Fibroblast of skin of abdomen (primary cell): ENCODE results near the gene CCDC88A.
"Not testable (repeated sequence)": the region's sequence is repeated elsewhere in the genome, so short reads cannot be mapped to it uniquely, and the experiment has no call there.

ENCODE experiments used
- DNase-seq: peaks from one replicate; pipeline ENCODE4 v3.0.0-alpha.2; 2013

CCDC88A gene

DNA sequence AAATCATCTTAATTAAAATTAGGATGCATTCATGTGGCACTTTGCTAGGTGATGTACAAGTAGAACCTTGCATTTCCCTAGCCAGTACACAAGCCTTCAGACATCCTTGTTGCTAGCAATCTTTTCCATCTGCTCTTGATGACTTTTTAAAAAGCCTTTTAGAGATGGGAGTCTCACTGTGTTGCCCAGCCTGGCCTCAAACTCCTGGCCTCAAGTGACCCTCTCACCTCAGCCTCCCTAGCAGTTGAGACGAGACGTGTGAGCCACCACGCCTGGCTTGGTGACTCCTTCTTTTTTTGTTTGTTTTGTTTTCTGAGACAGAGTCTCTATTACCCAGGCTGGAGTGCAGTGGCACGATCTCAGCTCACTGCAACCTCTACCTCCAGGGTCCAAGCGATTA is 1.7 kb upstream of the CCDC88A start:
- no peak for DNase-seq

DNA sequence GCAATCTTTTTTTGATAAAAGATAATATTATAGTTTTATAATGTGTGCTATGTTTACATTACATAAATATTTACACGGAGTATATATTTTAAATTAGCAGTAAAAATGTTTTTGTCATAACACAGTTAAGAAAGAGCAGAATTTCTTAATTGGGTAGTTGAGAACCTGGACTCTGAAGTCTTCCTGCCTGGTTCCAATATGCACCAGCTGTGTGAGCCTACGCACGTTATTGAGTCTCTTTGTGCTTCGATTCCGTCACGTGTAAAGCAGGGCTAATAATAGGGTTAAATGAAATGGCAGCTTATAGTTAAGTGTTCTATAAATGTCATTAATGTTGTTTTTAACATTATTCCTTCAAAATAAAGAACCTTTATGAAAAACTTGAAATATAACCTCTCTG is 1.2 kb upstream of the CCDC88A start:
- no peak for DNase-seq

DNA sequence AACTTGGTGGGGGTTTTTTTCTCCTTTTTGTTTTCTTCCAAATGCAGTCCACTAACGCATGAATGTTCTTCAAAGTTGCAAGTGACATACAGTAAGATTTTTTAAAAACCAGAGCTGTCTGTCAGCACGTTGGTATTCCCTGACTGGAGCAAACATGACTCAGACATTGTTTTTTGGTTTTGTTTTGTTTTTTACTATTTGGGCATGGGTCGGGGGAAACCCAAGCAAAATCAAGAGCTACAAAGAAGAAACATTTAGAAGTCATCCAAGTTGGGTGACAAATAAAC is 726 bp upstream of the CCDC88A start:
- no peak for DNase-seq

DNA sequence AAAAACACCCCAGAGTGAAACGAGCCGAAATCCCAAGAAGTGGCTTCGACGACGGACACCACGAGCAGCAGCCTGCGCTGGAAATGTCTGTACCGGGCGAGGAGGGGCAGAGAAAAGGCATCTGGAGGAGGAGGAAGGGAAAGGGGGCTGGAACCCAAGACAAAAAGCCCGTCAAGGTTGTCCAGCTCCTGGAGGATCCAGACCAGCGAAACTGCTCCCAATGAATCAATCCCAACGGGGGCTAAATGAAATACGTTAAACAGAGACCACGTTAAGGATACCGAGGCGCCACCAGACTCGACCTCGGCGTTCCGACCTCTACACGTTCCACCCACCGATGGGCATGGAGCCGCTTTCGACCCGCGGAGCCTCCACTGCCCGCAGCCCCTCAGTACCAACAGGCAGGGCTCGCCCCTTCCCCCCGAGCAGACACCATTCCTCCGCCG is 400 bp downstream of the CCDC88A start:
- DNase-seq: peak; percentile 30

DNA sequence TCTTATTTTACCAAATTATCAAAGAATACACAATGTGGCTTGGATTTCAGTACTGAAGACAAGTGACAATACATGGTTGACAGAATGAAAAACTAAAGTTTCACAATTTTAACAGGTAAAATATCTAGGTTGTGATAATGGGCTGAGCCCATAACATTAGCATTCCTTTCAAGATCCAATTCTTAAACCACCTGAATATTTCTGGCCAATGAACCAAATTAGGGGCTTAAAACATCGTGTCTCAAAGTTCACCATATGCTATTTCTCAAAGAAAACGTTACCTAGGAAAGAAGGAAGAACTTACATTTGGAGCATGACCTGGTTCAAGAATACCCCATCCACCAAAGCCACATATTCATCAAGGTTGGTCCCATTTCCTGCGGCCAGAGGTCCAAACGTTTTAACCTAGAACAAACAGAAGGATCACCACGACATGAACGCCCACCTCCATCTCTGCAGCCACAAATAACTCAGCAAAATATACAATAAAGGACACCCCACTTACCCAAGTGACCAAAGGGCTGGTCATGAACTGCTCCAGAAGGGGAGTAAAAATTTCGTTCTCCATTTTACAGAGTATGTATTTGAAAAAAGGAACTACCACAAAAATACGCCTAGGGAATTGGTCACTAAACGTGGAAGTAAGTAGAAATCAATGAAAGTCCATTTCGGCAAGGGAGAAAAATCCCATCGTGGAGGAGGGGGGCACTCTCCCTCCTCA is 984 bp downstream of the CCDC88A start:
- DNase-seq: no peak

DNA sequence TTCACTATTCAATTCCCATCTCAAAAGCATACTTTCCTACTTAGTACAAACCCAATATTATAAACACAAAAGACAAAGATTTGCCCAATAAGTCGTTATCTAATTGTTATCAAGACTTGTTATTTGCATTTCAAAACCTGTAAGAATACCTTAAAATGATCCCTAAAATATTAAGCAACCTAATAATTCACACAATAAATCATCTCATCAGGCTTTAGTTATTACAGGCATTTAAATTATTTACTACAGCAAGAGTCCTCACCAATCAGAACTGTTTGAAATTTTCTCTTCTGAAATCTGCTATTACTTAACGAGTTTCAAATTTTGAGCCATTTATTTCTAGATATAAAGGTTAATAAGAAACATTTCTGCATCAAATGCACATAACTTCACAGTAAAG is 1.6 kb downstream of the CCDC88A start:
- DNase-seq: peak; percentile 34

DNA sequence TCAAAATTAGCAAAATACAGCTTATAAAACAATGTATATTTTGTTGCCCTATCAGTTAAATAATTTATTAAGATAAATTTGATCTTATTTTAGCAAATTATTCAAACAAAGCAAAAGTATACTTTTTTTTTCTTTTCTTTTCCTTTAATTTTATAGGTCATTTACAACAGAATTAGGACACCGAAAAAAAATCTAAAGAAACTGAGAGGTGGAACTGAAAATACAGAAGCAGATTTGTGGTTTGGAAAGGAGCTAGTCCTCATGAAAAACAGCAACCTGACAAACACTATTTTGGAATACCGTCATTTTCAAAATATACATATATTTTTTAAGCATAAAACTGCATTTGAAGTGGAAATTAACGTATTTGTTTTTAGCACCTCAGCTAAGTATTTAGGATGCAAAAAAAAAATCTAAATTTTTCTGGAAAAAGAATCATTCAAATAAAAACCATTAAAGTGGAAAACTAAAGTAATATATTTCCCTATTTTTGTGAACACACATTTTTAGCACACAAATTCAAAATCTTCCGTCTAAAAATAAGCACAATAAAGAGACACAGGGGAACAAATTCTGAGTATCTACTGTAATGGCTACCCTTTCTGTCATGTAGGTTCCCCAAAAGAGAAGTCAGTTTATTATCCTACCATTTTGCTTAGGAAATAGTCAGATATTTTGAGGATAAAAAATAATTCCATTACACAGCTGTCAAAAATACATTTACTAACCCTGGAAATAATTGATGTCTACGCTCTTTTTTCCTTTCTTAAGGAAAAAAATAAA is 2.7 kb downstream of the CCDC88A start:
- no peak for DNase-seq

DNA sequence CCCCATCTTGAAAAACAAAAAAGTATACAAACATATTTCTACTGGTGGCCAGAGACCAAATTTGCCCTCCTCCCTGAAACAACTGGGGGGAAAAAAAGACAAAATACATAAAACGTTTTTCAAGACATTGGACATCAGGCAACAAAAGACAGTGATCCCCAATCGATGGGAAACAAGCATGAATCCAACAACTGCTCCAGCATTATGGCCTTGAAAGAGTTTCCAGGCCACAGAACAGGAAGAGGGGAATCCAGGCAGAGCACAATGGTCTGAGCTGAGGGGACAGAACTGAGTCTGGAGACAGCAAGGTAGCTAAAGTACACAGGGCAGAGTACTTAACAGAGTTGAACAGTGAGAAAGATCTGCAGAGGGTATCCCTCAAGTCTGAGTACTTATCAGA is 4.4 kb downstream of the CCDC88A start:
- no peak for DNase-seq

DNA sequence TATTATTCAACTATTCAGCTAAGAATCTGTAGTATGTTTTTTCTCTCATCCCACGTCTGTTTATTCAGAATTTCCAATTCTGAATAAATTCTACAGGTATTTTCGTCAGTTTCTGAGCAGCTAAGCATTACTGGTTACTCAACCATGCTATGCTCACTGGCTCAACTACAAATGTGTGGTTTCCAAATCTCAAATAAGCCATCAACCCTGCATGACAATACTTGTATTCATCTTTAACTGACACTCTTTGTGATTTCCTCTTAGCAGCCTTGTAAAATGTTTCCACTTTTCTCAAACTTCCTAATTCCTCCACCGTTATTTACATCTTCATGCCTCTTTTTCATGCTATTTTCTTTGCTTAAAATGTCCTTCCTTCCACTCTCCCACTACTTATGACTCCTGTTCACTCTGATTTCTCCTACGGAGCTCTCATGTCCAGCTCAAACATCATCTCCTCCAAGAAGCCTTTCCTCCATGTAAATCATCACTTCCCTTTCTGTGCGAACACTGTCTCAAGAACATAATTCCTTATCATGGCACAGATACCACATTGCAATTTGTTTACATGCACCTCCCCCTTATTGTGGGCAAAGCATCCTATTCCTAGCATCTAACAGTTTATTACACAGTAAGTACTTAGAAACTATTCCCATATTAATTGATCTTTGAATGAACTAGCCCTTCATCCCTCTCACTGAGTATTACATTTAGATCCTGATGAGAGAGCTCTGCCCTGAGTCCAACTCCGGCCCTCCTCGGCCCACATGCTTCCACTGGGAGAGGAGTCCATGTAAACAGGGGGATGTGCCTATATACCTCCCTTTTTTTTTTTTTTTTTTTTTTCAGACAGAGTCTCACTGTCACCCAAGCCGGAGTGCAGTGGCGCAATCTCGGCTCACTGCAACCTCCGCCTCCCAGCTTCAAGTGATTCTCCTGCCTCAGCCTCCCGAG is 10.5 kb downstream of the CCDC88A start:
- DNase-seq: peak; percentile 28

DNA sequence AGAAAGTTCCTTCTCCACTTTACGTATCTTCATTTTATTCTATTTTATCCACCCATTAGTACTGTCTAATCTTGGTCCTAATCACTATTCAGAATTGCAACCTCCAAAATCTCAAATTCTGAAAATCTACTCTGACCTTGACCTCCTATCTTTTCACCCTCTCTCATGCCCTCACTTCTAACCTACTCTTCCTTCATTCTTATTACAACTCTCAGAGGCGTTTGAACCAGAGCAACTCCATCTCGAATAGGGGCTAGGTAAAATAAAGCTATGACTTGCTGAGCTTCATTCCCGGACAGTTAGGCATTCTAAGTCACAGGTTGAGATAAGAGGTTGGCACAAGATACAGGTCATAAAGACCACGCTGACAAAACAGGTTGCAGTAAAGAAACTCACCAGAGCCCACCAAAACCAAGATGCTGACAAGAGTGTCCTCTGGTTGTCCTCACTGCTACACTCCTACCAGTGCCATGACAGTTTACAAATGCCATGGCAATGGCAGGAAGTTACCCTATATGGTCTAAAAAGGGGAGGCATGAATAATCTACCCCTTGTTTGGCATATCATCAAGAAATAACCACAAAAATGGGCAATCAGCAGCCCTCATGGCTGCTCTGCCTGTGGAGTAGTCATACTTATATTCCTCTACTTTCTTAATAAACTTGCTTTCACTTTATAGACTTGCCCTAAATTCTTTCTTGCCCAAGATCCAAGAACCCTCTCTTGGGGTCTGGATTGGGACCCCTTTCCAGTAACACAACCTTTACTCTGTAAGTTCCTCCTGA is 11.4 kb downstream of the CCDC88A start:
- peak; percentile 47 for DNase-seq

DNA sequence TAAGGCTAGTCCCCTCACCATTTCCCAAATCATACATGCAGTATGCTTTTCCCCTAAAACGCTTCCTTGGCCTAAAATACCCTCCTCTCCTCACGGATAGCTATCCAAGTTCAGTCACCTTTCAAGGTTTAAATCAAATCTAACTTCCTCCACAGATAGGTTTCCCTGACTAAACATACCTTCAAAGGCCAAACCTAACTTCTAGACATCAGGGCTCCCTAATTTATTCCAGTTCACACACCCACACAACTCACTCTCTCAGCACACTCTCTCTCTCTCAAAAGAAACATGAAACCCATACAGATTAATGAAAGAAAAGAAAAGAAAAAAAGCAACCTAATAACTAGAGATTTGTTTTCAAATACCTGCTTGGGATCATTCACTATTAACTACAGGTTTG is 14.5 kb downstream of the CCDC88A start:
- DNase-seq: no peak

DNA sequence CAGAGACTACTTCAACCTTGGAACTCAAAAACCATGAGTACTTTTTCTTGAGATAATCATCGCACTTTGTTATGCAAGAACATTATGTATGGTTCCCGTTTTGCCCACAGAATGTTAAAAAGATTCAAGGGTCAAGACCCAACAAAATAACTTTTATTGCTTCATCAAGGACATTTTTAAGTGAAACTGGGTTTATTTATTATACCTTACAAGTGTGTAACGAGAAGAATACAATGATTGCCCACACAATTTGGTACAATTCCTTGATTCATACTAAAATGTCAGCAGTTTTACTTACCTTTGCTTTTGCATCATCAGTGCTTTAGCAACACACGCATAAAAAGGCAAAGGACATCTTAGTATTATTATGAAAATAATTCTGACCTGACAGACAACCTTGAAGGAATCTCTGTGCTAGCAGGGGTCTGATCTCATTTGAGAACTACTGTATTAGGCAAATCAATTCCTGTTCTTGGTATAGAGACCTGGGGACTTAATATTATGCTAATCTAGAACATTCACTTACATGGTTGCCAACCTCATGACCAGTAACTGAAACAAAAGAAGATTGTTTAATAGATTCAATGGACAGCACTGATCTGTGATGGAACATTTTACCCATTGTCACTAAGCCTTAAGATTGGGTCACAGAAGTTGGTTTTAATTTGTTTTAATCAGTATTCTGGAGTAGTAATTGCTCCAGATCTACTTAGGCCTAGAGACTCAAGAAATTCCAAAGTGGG is 16.2 kb downstream of the CCDC88A start:
- DNase-seq: no peak

DNA sequence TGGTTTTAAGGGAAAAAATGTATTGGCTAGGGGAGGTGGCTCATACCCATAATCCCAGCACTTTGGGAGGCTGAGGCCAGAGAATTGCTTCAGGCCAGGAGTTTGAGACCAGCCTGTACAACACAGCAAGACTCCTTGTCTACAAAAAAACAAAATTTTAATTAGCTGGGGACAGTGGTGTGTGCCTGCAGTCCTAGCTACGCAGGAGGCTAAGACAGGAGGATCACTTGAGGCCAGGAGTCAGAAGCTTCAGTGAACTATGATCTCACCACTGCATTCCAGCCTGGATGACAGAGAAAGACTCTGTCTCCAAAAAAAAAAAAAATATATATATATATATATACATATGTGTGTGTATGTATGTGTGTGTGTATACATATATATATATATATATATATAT is 18.5 kb downstream of the CCDC88A start:
- DNase-seq: no peak

DNA sequence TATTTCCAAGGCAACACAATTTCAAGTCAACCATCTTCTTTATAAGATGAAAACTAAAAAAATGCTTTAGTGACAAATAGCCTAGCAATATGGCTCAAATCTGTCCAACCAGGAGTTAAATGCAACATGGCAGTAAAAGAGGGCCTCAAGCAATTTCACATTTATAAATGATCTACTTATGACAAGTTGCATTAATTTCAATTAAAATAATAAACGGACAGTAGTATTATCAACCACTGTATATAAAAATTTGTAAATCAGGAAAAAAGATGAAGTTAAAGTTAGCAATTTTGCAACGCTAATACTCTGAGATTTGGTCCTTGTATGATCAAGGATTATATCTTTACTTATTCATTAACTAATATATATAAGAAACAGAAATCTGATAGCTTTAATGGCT is 19.3 kb downstream of the CCDC88A start:
- no peak for DNase-seq

DNA sequence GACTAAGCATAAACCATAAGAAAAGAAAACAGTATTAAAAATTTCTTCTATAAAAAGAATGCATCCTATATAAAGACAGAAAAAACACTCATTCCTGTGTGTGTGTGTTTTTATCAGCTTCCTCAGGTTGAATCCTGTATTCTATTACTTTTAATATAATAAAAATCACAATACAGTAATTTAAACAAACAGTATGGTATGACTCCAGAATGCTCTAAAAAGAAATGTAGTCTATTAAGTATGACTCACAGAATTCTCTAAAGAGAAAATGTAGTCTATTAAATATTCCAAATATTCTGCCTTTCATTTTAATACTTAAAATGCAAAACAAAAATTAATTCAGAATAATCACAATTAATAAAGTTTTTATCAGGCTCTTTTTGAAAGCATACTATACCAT is 19.8 kb downstream of the CCDC88A start:
- DNase-seq: no peak

DNA sequence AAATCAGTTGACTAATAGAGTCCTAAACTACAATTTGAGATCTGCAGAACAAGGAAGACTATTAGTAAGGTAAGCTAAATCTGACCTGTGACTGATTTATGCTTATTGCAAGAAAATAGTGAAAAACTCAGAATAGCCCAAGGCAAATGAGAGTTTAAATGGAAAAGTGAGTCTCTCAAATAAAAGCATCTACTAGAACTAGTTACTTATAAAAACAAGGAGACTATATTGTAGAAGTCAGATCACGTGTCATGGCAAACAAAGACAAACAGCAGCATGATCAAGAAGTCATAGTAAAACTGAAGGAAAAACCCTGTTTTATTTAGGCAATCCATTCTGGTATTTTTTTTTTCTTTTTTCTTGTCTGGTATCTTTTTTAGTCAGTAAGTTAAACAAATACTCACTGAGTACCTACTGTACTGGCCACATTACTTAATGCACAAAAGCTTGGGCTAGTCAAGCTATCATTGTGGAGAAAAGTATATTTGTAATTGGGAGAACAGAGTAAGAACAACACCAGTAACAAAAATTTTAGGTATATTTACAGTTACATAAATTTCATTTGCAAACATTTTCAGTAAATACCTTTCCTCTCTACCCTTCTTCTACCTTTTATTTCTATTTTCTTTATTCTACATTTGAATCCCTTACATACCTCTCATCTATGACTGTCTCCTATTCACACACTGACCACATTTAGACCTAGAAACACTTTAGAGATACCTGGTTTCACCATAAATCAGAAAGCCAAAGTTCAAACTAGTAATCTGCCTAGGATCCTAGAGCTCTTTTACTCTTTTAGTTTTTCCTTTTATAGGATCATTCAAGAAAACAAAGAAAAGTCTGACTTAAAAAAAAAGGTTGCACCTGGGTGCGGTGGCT is 23.7 kb downstream of the CCDC88A start:
- DNase-seq: no peak

DNA sequence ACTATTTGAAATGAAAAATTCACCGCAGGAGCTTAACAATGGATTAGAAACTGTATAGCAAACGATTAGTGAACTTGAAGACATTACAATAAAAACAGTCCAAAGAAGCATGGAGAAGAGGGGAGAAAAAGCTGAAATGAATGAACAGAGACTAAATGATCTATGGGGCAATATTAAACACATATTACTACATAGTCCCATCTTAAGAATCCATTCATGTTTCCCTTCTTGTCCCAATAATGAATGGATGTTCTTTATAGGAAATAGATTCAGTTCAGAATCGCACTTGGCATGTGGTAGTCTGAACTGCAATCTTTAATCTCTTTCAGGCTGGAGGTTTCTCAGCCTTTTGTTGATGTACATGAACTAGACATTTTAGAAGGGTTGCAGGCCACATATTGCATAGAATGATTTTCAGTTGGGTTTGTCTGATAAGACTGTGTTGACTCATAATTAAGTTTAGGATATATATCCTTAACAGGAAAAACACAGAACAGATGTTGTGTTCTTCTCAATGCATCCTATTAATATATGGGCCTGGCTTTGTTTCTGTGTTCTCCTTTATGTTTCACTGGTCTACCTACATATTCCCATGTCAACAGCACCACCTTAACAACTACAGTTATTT is 27.9 kb downstream of the CCDC88A start:
- no peak for DNase-seq

DNA sequence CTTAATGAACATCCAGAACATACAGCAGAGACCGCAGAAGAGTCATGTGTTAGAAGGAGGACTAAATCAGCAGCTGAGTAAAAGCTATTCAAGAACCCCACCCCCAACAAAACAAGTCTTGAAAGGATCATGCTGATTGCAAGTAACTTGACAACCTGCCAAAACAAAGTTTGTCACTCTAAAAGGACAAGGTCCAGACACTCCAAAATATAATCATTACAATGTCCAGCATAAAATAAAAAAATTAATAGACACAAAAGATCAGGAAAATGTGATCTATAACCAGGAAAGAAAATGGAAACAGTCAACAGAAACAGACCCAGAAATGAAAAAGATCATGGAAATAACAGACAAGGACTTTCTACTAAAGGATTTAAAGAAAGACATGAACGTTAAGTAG is 28.5 kb downstream of the CCDC88A start:
- DNase-seq: no peak

DNA sequence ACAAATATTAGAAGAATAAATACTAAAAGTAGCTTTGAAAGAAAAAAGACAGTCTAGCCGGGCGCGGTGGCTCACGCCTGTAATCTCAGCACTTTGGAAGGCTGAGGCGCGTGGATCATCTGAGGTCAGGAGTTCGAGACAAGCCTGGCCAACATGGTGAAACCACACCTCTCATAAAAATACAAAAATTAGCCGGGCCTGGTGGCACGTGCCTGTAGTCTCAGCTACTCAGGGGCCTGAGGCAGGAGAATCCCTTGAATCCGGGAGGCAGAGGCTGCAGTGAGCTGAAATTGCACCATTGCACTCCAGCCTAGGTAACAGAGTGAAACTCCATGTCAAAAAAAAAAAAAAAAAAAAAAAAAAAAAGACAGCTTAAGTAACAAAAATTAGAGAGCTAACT is 34.1 kb downstream of the CCDC88A start:
- DNase-seq: not testable (repeated sequence)

DNA sequence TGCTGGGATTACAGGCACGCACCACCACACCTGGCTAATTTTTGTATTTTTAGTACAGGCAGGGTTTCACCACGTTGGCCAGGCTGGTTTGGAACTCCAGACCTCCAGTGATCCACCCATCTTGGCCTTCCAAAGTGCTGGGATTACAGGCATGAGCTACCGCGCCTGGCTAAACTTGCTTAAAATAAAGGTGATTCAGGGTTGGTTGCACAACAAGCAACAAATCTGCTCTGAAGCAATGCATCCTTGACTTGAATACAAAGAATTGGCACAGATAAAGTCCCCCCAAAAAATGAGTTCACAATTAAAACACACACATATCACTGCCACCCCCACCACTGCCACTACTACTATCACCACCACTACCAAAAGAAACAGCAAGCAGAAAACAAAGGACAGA is 34.9 kb downstream of the CCDC88A start:
- no peak for DNase-seq
